Osteocyte (in vitro differentiated cells): Measurements from ENCODE around the gene BCAN. TPM values are rescaled to one million over a fixed set of nuclear protein-coding genes. Genes with fewer than 3 reads are reported as not detected.

Experiments used
- DNase-seq: peaks from one replicate; pipeline ENCODE4 v3.0.0; 2021; ENCODE audit warnings: mixed read lengths; ENCODE audit not compliant: unreplicated experiment; ENCODE audit errors: extremely low spot score
- H3K27ac Mint-ChIP-seq: one replicate; pipeline ENCODE4 v1.8.0; 2021; ENCODE audit warnings: mild to moderate bottlenecking, mixed read lengths; ENCODE audit not compliant: unreplicated experiment
- H3K27me3 Mint-ChIP-seq: one replicate; pipeline ENCODE4 v1.8.0; 2021; ENCODE audit warnings: mixed read lengths; ENCODE audit not compliant: unreplicated experiment
- H3K36me3 Mint-ChIP-seq: one replicate; pipeline ENCODE4 v1.8.0; 2021; ENCODE audit warnings: mixed read lengths; ENCODE audit not compliant: unreplicated experiment
- H3K4me1 Mint-ChIP-seq: one replicate; pipeline ENCODE4 v1.8.0; 2021; ENCODE audit warnings: mixed read lengths; ENCODE audit not compliant: unreplicated experiment
- H3K4me3 Mint-ChIP-seq: one replicate; pipeline ENCODE4 v1.8.0; 2021; ENCODE audit warnings: mild to moderate bottlenecking, moderate library complexity, mixed read lengths; ENCODE audit not compliant: unreplicated experiment
- H3K9me3 Mint-ChIP-seq: one replicate; pipeline ENCODE4 v1.8.0; 2021; ENCODE audit warnings: mixed read lengths; ENCODE audit not compliant: unreplicated experiment
- CTCF ChIP-seq: fragments of 200-600 bp; sonication (generic); IDR thresholded peaks from 2 replicates; pipeline ENCODE4 v1.5.0; 2021; ENCODE audit warnings: antibody characterized with exemption, mild to moderate bottlenecking, moderate library complexity
- total RNA-seq: library from RNA; stranded (reverse); gene quantifications from 2 replicates; pipeline ENCODE4 v1.2.1, GENCODE V29; 2021

Gene BCAN
- total RNA-seq, 1 donor from 2014 or later, result 0.43 TPM

GRCh38 chr1:156645056-156645455 lies 3.1 kb downstream of the BCAN start:
- Mint-ChIP-seq H3K27ac (no peak overlapping the region), H3K4me1 (peaks cover 12% of the 10 kb centered on the region), H3K4me3 (no peak overlapping the region), H3K36me3 (no peaks in the 10 kb centered on the region), H3K27me3 (peaks cover 82% of the 10 kb centered on the region), H3K9me3 (no peaks in the 10 kb centered on the region)
- DNase-seq, result no peak
- no peak for TF ChIP-seq CTCF

GRCh38 chr1:156645666-156646065 lies 3.7 kb downstream of the BCAN start:
- TF ChIP-seq CTCF, result no peak
- no peaks in the 10 kb centered on the region for H3K9me3 Mint-ChIP-seq
- H3K4me1 Mint-ChIP-seq, result peaks cover 12% of the 10 kb centered on the region
- no peak overlapping the region for H3K27ac Mint-ChIP-seq
- H3K36me3 Mint-ChIP-seq, result no peaks in the 10 kb centered on the region
- DNase-seq, result no peak
- peaks cover 83% of the 10 kb centered on the region for H3K27me3 Mint-ChIP-seq
- no peak overlapping the region for H3K4me3 Mint-ChIP-seq

GRCh38 chr1:156646738-156647211 lies 4.9 kb downstream of the BCAN start:
- DNase-seq, result no peak
- Mint-ChIP-seq H3K9me3 (no peaks in the 10 kb centered on the region), H3K4me1 (peaks cover 8% of the 10 kb centered on the region), H3K4me3 (no peak overlapping the region), H3K27ac (no peak overlapping the region), H3K36me3 (no peaks in the 10 kb centered on the region), H3K27me3 (peaks cover 77% of the 10 kb centered on the region)
- TF ChIP-seq CTCF, result no peak

DNA sequence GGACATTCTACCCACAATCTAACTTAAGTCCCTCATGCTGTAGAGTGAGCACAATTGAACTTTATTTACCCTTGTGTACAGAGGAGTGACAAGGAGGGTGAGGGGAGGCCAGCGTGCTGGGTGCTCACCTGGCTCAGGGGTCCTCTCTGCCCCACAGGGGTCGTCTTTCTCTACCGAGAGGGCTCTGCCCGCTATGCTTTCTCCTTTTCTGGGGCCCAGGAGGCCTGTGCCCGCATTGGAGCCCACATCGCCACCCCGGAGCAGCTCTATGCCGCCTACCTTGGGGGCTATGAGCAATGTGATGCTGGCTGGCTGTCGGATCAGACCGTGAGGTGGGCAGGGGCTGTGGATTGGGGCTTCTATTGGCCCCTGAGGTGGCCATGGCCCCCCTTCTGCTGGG lies 5.4 kb downstream of the BCAN start:
- Mint-ChIP-seq H3K4me1 (peaks cover 5% of the 10 kb centered on the region), H3K27me3 (peaks cover 80% of the 10 kb centered on the region), H3K27ac (no peak overlapping the region), H3K36me3 (no peaks in the 10 kb centered on the region), H3K4me3 (no peak overlapping the region), H3K9me3 (no peaks in the 10 kb centered on the region)
- DNase-seq, result no peak
- TF ChIP-seq CTCF, result no peak

DNA sequence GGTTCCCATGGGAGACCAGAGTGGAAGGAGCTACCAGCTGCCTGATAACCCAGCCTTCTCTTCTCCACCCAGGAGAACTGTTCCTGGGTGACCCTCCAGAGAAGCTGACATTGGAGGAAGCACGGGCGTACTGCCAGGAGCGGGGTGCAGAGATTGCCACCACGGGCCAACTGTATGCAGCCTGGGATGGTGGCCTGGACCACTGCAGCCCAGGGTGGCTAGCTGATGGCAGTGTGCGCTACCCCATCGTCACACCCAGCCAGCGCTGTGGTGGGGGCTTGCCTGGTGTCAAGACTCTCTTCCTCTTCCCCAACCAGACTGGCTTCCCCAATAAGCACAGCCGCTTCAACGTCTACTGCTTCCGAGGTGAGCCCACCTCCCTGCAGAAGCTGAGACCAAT lies 6.6 kb downstream of the BCAN start:
- Mint-ChIP-seq H3K9me3 (no peaks in the 10 kb centered on the region), H3K4me3 (no peak overlapping the region), H3K4me1 (no peaks in the 10 kb centered on the region), H3K27me3 (peaks cover 75% of the 10 kb centered on the region), H3K36me3 (no peaks in the 10 kb centered on the region), H3K27ac (no peak overlapping the region)
- TF ChIP-seq CTCF, result no peak
- no peak for DNase-seq
